HFFc6 (cell line): Measurements from ENCODE around the gene GJB1. TPM values are rescaled to one million over a fixed set of nuclear protein-coding genes. Genes with fewer than 3 reads are reported as not detected.
A peak's percentile ranks its signal among the peaks of the same experiment; 100 is the strongest.

Experiments
- DNase-seq: peaks from one replicate; pipeline ENCODE4 v3.0.0-alpha.2; 2018
- H3K27ac Mint-ChIP-seq: 2 replicates; pipeline ENCODE4 v1.8.0; 2020; ENCODE audit warnings: mild to moderate bottlenecking, mixed read lengths
- H3K27me3 Mint-ChIP-seq: 2 replicates; pipeline ENCODE4 v1.8.0; 2021; ENCODE audit warnings: mild to moderate bottlenecking, moderate library complexity, mixed read lengths; ENCODE audit not compliant: insufficient read depth
- H3K36me3 Mint-ChIP-seq: 2 replicates; pipeline ENCODE4 v1.8.0; 2021; ENCODE audit warnings: low read depth, mixed read lengths
- H3K4me1 Mint-ChIP-seq: 2 replicates; pipeline ENCODE4 v1.8.0; 2020; ENCODE audit warnings: low read depth, mixed read lengths
- H3K4me3 Mint-ChIP-seq: 2 replicates; pipeline ENCODE4 v1.8.0; 2020; ENCODE audit warnings: mild to moderate bottlenecking, moderate library complexity, mixed read lengths
- H3K9me3 Mint-ChIP-seq: 2 replicates; pipeline ENCODE4 v1.8.0; 2020; ENCODE audit warnings: mild to moderate bottlenecking, mixed read lengths
- CTCF ChIP-seq: fragments of 200-600 bp; sonication (generic); IDR thresholded peaks from 2 replicates; pipeline ENCODE4 v1.5.0; 2021; ENCODE audit warnings: antibody characterized with exemption, mild to moderate bottlenecking
- total RNA-seq, 6 experiments: library from RNA; stranded (reverse); fragmentation: NEBNext Ultra II Directional; extraction: Animal tissue kit (Norgen Biotek cat#: 25700); gene quantifications; 2 replicates in 1 of 6; 3 replicates in 5 of 6; pipeline ENCODE4 v1.2.3, GENCODE V29; 2021

Gene GJB1
- total RNA-seq, 6 experiments from 2014 or later = not detected

GRCh38 chrX:71181558-71181909 lies 41.5 kb upstream of the GJB1 start:
- peak overlapping the region; percentile 97 for H3K27ac Mint-ChIP-seq
- H3K4me3 Mint-ChIP-seq = peak overlapping the region; percentile 88
- no peak for TF ChIP-seq CTCF
- DNase-seq = no peak
- H3K27me3 Mint-ChIP-seq = peaks cover 5% of the 10 kb centered on the region; the same call in 1 of the 2 replicates
- H3K4me1 Mint-ChIP-seq = peaks cover 39% of the 10 kb centered on the region
- H3K9me3 Mint-ChIP-seq = no peaks in the 10 kb centered on the region
- H3K36me3 Mint-ChIP-seq = no peaks in the 10 kb centered on the region

- peaks cover 35% of the 10 kb centered on the region for H3K4me1 Mint-ChIP-seq
- no peaks in the 10 kb centered on the region for H3K9me3 Mint-ChIP-seq
- peak; percentile 95 for DNase-seq
- TF ChIP-seq CTCF = no peak
- peak overlapping the region; percentile 88 for H3K4me3 Mint-ChIP-seq
- no peaks in the 10 kb centered on the region for H3K36me3 Mint-ChIP-seq
- H3K27ac Mint-ChIP-seq = peak overlapping the region; percentile 97
- peaks cover 5% of the 10 kb centered on the region for H3K27me3 Mint-ChIP-seq
Observed at GRCh38 chrX:71181910-71182799, 40.9 kb upstream of the GJB1 start.

GRCh38 chrX:71182871-71183270 lies 40.2 kb upstream of the GJB1 start:
- TF ChIP-seq CTCF = no peak
- Mint-ChIP-seq H3K4me1 (peaks cover 28% of the 10 kb centered on the region), H3K4me3 (peak overlapping the region; percentile 88), H3K27ac (peak overlapping the region; percentile 97), H3K27me3 (peaks cover 5% of the 10 kb centered on the region), H3K36me3 (no peaks in the 10 kb centered on the region), H3K9me3 (no peaks in the 10 kb centered on the region)
- no peak for DNase-seq

GRCh38 chrX:71183341-71183740 lies 39.7 kb upstream of the GJB1 start:
- Mint-ChIP-seq H3K36me3 (no peaks in the 10 kb centered on the region), H3K4me3 (no peak overlapping the region), H3K9me3 (no peaks in the 10 kb centered on the region), H3K27ac (no peak overlapping the region), H3K4me1 (peaks cover 23% of the 10 kb centered on the region), H3K27me3 (peaks cover 5% of the 10 kb centered on the region)
- TF ChIP-seq CTCF = no peak
- no peak for DNase-seq

- no peak for TF ChIP-seq CTCF
- Mint-ChIP-seq H3K27ac (no peak overlapping the region), H3K4me1 (peaks cover 20% of the 10 kb centered on the region), H3K27me3 (peaks cover 5% of the 10 kb centered on the region), H3K36me3 (no peaks in the 10 kb centered on the region), H3K9me3 (no peaks in the 10 kb centered on the region), H3K4me3 (no peak overlapping the region)
- DNase-seq = no peak
Observed at GRCh38 chrX:71184092-71184491, 38.9 kb upstream of the GJB1 start.
